Rectal smooth muscle tissue (tissue), 1 donor: ENCODE measurements around the gene MCTP1.
"Not testable (repeated sequence)": the region's sequence is repeated elsewhere in the genome, so short reads cannot be mapped to it uniquely, and the experiment has no call there.

Experiments
- H3K27ac ChIP-seq: one replicate; pipeline ENCODE4 v1.7.0; 2013; ENCODE audit warnings: low read depth, low read length, inconsistent platforms
- H3K27me3 ChIP-seq: one replicate; pipeline ENCODE4 v1.7.0; 2013; ENCODE audit warnings: low read length; ENCODE audit not compliant: control insufficient read depth, insufficient read depth
- H3K36me3 ChIP-seq: one replicate; pipeline ENCODE4 v1.7.0; 2013; ENCODE audit warnings: low read length; ENCODE audit not compliant: control insufficient read depth, insufficient read depth
- H3K4me1 ChIP-seq: one replicate; pipeline ENCODE4 v1.7.0; 2013; ENCODE audit warnings: low read length; ENCODE audit not compliant: control insufficient read depth, insufficient read depth
- H3K4me3 ChIP-seq: one replicate; pipeline ENCODE4 v1.7.0; 2013; ENCODE audit warnings: low read length
- H3K9ac ChIP-seq: one replicate; pipeline ENCODE4 v1.7.0; 2013; ENCODE audit warnings: low read length

Gene MCTP1

GRCh38 chr5:95162231-95162992, 122.5 kb downstream of the MCTP1 start:
- no peaks in the 10 kb centered on the region for H3K4me1 ChIP-seq
- no peak overlapping the region for H3K4me3 ChIP-seq
- no peak overlapping the region for H3K27ac ChIP-seq
- H3K27me3 ChIP-seq = no peaks in the 10 kb centered on the region
- no peaks in the 10 kb centered on the region for H3K36me3 ChIP-seq
- H3K9ac ChIP-seq = no peak overlapping the region

GRCh38 chr5:95159603-95160002, 125.3 kb downstream of the MCTP1 start:
- Histone ChIP-seq H3K4me3 (no peak overlapping the region), H3K36me3 (no peaks in the 10 kb centered on the region), H3K4me1 (no peaks in the 10 kb centered on the region), H3K9ac (no peak overlapping the region), H3K27ac (no peak overlapping the region), H3K27me3 (no peaks in the 10 kb centered on the region)

DNA sequence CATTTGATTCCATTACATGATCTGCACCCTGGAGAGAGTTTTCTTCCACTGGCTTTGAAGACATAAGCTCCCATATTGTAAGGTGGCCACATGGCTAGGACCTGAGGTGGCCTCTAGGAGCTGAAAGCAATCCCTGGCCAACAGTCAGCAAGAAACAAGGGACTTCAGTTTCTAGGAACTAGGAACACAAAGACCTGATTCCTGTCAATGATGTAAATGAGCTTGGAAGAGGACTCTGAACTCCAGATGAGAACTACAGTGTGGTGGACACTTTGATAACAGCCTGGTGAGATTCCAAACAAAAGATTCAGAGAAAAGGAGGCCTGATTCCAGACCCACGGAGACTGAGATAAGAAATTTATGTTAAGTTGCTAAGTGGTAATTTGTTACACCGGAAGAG, 129.0 kb downstream of the MCTP1 start:
- Histone ChIP-seq H3K9ac (no peak overlapping the region), H3K27me3 (no peaks in the 10 kb centered on the region), H3K4me1 (no peaks in the 10 kb centered on the region), H3K27ac (no peak overlapping the region), H3K4me3 (no peak overlapping the region), H3K36me3 (no peaks in the 10 kb centered on the region)

- no peak overlapping the region for H3K9ac ChIP-seq
- H3K4me3 ChIP-seq = no peak overlapping the region
- no peaks in the 10 kb centered on the region for H3K36me3 ChIP-seq
- H3K27me3 ChIP-seq = no peaks in the 10 kb centered on the region
- no peaks in the 10 kb centered on the region for H3K4me1 ChIP-seq
- no peak overlapping the region for H3K27ac ChIP-seq
Observed at GRCh38 chr5:95153511-95153910, 131.4 kb downstream of the MCTP1 start.

GRCh38 chr5:95152535-95152934, 132.4 kb downstream of the MCTP1 start:
- no peaks in the 10 kb centered on the region for H3K27me3 ChIP-seq
- H3K4me3 ChIP-seq = no peak overlapping the region
- H3K27ac ChIP-seq = no peak overlapping the region
- no peaks in the 10 kb centered on the region for H3K36me3 ChIP-seq
- no peaks in the 10 kb centered on the region for H3K4me1 ChIP-seq
- no peak overlapping the region for H3K9ac ChIP-seq

GRCh38 chr5:95152131-95152530, 132.8 kb downstream of the MCTP1 start:
- H3K27me3 ChIP-seq = no peaks in the 10 kb centered on the region
- H3K9ac ChIP-seq = no peak overlapping the region
- no peak overlapping the region for H3K27ac ChIP-seq
- no peak overlapping the region for H3K4me3 ChIP-seq
- H3K4me1 ChIP-seq = no peaks in the 10 kb centered on the region
- no peaks in the 10 kb centered on the region for H3K36me3 ChIP-seq

- Histone ChIP-seq H3K9ac (no peak overlapping the region), H3K27me3 (no peaks in the 10 kb centered on the region), H3K4me3 (no peak overlapping the region), H3K27ac (no peak overlapping the region), H3K4me1 (no peaks in the 10 kb centered on the region), H3K36me3 (no peaks in the 10 kb centered on the region)
Observed at GRCh38 chr5:95151694-95152093, 133.2 kb downstream of the MCTP1 start.

DNA sequence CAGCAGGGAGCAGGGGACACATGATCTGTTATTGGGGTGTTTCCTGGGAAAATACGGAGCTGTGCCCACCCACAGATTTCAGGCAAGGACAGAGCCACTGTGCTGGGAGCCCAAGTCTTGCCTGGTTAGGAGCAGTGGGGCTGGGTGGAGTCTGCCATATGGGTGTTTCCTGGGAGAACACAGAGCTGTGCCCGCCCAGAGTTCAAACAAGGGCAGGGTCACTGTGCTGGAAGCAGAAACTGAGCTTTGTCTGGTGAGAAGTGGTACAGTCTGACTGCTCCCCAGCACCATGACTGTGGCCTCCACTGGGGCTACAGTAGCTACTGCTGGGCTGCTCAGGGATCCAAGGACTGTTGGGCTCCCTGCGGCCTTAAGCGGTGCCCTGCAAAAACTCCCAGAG, 135.5 kb downstream of the MCTP1 start:
- no peak overlapping the region for H3K4me3 ChIP-seq
- H3K27me3 ChIP-seq = no peaks in the 10 kb centered on the region
- no peak overlapping the region for H3K9ac ChIP-seq
- no peak overlapping the region for H3K27ac ChIP-seq
- H3K36me3 ChIP-seq = no peaks in the 10 kb centered on the region
- H3K4me1 ChIP-seq = no peaks in the 10 kb centered on the region

- no peaks in the 10 kb centered on the region for H3K27me3 ChIP-seq
- no peaks in the 10 kb centered on the region for H3K36me3 ChIP-seq
- no peak overlapping the region for H3K4me3 ChIP-seq
- H3K4me1 ChIP-seq = no peaks in the 10 kb centered on the region
- no peak overlapping the region for H3K27ac ChIP-seq
- H3K9ac ChIP-seq = no peak overlapping the region
Observed at GRCh38 chr5:95148453-95148852, 136.4 kb downstream of the MCTP1 start.

GRCh38 chr5:95143858-95144257, 141.0 kb downstream of the MCTP1 start:
- H3K27ac ChIP-seq, H3K4me1 ChIP-seq, H3K4me3 ChIP-seq, H3K27me3 ChIP-seq, H3K36me3 ChIP-seq, H3K9ac ChIP-seq: not testable (repeated sequence)

DNA sequence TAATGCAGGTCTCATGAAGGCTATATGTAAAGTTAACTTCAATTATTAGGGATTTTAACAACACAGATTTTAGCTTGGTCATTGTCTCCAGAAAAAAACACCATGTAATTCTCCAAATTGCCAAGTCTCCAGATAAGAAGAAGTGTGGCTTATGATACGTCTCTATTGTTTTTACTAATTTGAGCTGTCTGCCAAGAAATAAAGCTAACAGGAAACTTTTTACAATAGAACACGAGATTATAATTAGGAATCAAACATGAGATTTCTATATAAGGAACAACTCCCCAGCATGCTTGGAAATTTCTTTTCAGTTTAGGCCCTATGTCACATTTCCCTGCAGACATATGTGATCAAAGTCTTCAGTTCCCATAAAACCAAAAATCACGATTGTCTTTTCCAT, 142.7 kb downstream of the MCTP1 start:
- H3K9ac ChIP-seq = no peak overlapping the region
- no peaks in the 10 kb centered on the region for H3K36me3 ChIP-seq
- H3K4me3 ChIP-seq = no peak overlapping the region
- no peak overlapping the region for H3K27ac ChIP-seq
- H3K27me3 ChIP-seq = no peaks in the 10 kb centered on the region
- no peaks in the 10 kb centered on the region for H3K4me1 ChIP-seq

DNA sequence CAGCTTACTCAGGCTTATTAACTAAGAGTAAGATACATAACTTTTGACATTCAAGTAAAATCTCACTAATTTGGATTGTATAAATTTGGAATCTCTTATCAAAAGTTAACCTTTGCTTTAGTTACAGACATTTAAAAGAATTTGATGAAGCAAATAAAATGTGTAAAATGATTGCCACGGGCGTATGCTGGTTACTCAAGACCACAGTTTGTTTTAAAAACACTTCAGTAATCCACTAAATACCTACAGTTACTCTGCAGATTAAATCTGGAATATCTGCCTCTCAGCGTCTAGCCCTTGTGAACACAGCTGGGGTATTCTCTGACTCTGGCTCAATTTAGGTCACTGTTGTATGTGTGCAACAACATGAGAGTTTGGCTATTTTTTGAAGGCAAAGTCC, 143.8 kb downstream of the MCTP1 start:
- Histone ChIP-seq H3K4me3 (no peak overlapping the region), H3K4me1 (no peaks in the 10 kb centered on the region), H3K27me3 (no peaks in the 10 kb centered on the region), H3K27ac (no peak overlapping the region), H3K9ac (no peak overlapping the region), H3K36me3 (no peaks in the 10 kb centered on the region)

GRCh38 chr5:95134326-95134725, 150.6 kb downstream of the MCTP1 start:
- Histone ChIP-seq H3K27ac (no peak overlapping the region), H3K4me1 (no peaks in the 10 kb centered on the region), H3K36me3 (no peaks in the 10 kb centered on the region), H3K4me3 (no peak overlapping the region), H3K27me3 (no peaks in the 10 kb centered on the region), H3K9ac (no peak overlapping the region)
